NOMO-1 treated with dmso at 0.1 percent for 144 hours (cell line): ENCODE data around the gene COA1.
"Not testable (repeated sequence)": the region's sequence is repeated elsewhere in the genome, so short reads cannot be mapped to it uniquely, and the experiment has no call there.

ENCODE experiments used
- DNase-seq: peaks from one replicate; lab custom pipeline; 2025; ENCODE audit not compliant: unreplicated experiment; lab: John Stamatoyannopoulos, UW

Gene COA1

DNA sequence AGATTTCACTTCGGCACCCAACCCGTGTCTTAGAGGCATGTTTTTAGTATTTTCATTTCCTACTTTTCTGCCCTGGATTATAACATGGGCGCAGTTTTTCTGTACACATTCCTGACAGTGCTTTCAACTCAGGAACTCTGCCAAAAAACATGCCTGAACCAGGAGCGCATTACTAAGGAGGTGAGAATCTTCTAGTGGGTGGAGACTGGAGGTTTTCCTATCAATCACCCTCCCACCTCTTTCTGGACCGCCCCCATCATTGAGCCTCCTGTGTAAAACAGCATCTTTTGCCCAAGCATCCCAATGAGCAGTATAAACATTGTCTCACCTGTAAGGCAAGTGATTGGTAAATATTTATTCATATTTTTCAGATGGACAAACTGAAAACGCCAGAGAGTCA is 93.2 kb downstream of the COA1 start:
- no peak for DNase-seq

DNA sequence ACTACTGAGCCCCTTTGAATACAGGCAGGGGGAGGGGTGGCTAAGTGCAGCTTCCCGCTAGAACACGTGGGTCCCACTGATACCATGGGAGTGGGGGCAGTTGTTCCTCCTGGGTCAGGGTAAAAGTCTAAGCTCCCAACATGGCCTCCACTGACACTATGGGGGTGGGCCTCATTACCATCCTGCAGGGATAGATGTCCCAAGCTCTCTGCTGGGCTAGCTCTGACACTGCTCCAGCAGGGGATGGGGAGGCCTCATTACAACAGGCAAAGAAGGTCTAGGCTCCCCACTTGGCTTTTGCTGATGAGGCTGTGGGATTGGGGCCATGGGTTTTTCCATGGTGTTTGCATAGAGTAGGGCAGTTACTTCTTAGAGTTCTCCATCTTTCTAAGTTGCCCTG is 94.9 kb downstream of the COA1 start:
- DNase-seq = no peak

DNA sequence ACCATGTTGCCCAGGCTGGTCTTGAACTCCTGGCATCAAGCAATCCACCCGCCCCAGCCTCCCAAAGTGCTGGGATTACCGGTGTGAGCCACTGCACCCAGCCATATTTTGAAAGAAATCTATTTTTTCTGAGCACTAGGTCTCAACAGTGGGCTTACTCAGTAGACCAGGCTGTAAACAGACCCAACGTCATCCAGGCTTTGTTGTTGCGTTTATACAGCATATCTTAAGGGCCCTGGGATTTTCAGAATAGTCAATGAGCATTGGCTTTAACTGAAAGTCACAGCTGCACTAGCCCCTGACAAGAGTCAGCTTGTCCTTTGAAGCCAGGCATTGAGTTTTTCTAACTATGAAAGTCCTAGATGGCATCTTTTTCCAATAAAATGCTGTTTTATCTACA is 96.6 kb downstream of the COA1 start:
- DNase-seq = no peak

DNA sequence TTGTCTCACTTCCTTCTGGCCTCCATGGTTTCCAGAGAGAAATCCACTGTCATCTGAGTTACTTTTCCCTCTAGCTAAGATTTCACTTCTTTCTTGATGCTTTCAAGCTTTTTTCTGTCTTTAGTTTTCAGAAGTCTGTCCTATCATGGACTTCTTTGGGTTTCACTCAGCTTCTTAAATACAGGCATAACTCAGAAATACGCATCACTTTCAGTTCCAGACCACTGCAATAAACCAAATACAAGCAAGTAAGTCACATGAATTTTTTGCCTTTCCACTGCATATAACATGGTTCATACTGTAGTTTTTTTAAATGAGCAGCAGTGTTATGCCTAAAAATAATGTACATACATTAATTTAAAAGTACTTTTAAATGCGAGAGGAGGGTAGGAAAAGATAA is 97.8 kb downstream of the COA1 start:
- no peak for DNase-seq

DNA sequence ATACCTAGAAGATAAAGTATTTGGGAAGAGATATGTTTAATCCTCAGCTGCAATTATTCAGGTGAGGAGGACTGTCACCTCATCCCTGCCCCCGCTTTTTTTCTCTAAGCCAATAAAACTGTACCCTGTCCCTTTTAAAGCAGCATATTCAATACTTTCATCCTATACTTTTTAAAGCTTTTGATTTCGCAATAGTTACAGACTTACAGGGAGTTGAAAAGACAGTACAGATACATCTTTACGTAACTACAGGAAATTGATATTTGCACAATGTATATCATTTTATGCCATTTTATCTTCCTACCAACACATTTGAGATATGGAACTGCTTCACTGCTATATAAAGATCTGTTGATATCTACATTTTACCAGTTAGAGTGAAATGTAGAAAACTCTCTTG is 98.8 kb downstream of the COA1 start:
- no peak for DNase-seq

DNA sequence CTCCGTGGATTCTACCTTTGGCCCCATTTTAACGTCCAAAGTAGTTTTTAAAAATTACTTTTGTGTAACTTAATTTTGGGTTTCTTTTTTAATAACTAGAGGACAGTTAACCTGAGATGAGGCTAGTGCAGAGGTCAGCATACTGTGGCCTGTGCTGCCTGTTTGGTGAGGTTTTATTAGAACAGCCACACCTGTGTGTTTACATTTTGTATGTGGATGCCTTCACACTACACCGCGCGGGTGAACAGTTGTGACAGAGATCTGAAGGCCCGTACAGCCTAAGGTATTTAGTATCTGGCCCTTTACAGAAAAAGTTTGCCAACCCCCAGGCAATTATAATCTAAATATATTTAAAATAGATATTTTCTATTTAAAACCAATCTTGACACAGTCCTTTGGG is 99.5 kb downstream of the COA1 start:
- no peak for DNase-seq

DNA sequence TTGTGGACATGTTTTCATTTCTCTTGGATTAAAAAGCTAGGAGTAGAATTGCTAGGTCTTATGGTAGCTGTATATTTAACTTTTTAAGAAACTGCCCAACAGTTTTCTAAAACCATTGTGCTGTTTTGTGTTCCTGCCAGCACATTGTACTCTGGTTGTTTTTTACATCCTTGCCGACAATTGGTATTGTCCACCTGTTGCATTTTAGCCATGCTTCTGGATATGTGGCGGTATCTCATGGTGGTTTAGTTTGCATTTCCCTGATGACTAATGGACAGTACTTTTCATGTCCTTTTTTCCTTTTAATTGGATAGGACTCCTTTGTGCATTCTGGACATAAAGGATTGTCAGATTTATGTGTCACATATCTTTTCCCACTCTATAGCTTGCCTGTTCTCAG is 100.9 kb downstream of the COA1 start:
- DNase-seq = no peak

DNA sequence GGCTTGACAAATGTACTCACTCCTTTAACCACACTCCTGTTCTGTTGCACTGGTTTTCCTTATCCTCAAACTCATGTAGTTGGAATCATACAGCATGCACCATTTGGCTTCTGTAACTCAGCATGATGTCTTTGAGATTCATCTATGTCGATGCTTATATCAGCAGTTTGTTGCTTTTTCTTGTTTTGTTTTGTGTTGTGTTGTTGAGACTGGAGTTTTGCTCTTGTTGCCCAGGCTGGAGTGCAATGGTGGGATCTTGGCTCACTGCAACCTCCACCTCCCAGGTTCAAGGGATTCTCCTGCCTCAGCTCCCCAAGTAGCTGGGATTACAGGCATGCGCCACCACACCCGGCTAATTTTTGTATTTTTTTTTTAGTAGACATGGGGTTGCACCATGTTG is 101.5 kb downstream of the COA1 start:
- DNase-seq = not testable (repeated sequence)

DNA sequence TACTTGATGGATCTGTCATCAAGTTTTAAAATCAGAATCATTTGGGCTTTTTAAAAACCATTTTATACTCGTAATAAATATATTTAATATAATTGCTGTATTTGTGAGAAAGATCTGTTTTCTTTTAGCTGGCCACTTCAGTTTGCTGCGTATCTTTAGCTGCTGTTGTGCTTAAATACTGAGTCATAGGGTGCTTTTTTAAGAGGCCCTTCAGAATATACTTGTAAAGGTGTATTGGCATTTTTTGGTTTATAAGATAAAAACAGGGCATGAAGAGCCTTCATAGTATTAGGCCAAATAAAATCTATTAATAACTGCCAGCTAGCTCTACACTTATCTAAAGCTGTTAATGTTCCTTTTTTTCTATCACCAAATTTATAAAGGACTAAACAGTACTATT is 102.6 kb downstream of the COA1 start:
- no peak for DNase-seq

DNA sequence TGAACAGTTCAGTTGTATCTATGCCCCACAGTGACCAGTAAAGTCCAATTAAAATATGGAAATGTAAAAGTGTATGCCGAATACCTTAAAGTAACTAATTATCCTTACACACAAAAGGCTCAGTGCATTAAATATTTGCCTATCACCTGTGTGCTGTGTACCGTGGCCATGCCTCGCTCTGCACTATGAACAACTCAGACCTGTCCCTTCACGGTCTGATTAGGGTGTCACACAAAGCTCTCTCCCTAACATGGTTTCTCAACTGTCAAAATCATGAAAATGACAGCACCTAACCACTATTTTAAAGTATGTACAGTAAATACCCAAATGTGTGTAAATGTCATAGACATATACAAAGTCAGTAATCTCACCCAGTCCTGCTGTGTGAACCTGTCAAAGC is 103.3 kb downstream of the COA1 start:
- no peak for DNase-seq

DNA sequence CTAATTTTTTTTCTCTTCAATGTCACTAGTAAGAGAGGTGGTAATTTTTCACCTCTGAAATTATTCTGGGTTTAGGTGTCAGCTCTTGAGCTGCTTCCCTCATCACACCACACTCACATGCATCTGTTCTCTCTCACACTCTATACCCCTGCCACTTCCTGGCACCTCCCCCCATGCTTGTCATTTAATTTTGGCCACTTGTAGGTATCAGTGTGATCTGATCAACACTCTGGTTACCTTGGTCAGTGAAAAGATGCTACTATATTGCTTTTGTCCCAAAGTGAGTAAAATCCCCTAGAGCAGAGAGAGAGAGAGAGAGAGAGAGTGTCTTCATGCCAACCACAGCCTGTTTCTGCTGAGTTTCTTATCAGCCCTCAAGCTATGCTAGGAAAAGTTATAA is 103.9 kb downstream of the COA1 start:
- no peak for DNase-seq

DNA sequence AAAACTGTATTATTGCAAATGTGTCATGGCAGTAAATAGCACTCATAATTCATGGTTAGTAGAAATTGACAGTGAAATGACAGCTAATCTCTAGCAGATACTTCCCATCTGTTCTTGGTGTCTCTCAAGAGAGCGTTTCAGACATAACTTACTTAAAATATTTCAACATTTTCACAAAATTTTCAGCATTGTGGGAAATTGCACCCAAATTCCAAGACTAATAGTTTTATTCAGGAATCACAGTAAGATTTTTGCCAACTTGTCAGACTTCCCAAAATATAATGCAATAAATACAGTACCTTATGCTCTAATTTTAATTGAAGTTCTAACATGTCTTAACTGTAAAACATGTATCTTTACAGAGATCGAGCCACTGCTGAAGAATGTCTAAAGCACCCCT is 105.2 kb downstream of the COA1 start:
- DNase-seq = no peak

DNA sequence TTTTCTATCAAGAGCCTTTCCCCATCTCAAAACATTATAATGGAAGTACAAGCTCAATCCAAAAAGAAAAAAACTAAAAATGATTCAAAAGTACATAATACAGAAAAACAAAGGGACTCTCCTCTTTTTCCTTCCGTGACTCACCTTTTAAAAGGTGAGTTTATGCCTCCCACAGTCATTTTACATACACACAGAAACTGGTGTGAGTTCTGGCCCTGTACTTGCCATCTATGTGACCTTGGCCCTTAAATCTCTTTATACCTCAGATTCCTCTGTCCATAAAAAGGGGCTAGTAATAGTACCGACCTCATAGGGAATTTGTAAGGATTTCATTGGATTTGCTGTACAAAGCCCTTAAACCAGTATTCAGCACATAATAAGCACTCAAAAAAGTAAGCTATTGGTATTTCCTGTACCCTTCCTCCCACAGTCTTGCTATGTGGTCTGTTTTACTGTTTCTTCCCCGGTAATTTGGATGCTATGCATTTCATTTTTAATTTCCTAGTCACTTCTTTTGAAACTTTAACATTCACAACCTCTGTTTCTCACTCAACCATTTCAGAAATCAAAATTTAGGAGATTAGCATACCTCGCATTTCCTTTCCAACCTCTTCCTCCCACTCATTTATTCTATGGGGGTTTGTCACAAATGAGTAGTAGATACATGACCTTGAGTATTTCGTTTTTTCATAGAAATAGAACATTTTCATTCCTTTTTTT is 107.4 kb downstream of the COA1 start:
- no peak for DNase-seq

DNA sequence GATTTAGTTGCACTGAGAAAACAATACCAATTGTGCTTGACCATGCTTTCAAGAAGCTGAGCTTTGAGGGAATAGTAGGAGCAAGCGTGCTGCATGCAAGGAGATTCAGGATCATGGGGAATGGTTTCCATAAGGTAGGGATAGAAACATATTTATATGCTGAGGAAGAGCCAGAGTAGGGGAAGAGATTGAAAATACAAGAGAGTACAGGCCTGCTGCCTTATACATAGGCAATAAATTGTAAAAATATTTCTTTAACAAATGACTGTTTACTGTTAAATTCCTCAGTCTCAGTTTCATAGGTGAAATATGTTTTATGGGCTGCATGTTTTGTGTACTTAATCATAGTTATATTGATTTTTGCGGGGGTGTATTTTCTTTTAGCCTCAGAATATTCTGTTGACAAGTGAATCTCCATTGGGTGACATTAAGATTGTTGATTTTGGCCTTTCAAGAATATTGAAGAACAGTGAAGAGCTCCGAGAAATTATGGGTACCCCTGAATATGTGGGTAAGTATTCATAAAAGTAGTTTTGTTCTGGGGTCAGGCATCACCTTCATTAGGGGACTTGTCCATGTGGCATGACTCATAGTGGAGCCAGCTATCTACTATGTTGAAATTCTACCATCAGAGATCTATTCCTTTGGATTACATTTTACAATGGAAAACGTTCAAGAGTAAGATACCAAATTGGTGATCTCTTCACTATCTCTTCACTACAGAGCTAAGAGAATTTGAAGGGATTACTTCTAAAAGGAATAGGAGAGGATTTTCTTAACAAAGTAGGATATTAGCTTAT is 109.9 kb downstream of the COA1 start:
- no peak for DNase-seq

DNA sequence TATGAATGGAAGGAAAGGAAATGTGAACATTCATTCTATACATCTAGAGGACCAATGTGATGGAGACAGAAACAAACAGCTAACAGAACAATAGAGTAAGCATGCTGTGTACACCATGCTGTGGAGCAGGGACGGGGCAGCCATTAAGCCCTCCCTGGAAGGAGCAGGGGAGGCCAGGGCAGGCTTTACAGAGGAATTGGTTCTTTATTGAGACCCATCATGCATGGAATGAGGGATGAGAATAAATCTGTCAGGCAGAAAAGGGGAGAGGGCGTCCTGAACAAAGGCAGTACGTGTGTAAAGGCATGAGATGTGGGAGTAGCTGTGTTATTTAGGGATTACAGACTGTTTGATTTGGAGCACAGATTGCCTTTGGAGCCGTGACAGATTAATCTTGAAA is 111.2 kb downstream of the COA1 start:
- DNase-seq = no peak

DNA sequence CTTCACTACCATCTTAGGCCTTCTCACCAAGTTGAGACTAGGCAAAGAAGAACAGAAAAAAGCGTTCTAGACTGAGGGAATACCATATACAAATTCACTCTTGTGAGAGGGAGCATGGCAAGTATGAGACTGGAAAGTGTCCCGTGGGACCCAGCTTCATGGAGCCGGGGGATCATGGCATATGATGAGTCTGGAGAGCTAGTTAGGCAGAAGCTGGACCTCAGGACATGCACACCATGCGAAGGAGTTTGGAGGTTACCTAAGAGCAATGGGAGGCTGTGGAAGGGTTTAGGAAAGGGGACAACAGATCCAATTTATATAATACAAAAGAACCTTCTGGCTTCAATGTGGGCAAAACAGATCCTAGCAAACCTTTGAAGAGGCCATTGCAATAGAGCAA is 112.3 kb downstream of the COA1 start:
- DNase-seq = no peak

DNA sequence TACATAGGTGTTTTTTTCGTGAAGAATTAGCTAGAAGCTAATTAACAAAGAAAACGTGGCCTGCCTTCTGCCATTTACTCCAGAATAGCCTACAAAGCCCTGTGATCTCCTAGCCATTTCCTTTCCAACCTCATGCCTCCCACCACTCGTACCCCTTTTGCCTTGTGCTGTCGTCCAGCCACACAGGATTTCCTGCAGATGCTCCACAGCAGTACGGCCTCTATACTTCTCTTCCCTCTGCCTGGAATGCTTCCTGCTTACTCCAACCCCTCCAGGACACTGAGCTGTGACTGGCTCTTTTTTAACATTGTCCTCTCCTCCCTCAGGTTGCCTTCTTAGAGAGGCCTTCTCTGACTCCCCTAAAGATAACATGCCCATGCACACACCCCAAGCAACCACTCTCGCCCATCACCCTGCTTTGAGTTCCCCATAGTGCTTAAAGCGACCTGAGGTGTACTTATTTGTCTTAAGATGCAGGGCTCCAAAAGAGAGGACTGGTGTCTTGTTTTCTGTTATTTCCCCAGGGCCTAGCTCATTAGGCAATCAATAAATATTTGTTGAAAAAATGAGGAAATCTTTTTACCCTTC is 113.7 kb downstream of the COA1 start:
- DNase-seq = no peak

DNA sequence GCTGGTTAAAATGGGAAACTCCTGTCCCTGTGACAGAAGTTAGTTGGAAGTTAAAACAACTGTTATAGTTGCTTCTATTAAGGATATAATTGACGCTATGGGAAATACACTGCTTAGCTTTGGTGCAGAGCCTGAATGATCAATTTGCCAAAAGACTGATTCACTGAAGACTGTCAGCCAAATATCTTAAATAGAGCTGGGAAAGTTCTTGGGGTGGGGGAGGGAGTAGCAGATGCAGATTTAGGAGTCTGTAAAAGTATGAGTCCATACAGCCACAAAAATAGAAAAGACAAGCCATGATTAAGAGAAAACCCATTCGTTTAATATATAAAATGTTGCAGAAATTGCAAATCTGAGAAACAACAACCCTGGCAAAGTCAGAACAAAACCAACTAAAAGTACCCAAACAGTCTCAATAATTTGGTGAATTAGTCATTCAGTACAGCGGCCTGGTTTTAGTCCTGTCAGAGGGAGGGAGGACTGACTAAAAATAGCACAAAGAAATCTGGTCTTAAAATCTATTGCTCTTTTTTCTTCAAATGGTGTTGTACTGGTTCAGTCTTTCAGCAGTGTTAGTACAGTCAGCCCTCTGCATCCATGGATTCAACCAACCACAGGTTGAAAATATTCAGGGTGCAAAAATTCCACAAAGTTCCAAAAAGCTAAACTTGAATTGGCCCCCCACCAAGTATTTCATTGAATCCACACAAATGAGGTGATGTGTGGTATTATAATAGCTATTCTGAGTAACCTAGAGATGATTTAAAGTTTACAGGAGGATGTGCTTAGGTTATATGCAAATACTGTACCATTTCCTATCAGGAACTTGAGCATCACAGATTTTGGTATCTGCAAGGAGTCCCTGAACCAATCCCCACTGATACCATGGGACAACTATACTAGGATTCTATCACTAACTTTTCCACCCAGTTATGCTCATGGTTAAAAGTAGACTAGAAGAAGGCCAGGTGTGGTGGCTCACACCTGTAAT is 116.4 kb downstream of the COA1 start:
- no peak for DNase-seq

DNA sequence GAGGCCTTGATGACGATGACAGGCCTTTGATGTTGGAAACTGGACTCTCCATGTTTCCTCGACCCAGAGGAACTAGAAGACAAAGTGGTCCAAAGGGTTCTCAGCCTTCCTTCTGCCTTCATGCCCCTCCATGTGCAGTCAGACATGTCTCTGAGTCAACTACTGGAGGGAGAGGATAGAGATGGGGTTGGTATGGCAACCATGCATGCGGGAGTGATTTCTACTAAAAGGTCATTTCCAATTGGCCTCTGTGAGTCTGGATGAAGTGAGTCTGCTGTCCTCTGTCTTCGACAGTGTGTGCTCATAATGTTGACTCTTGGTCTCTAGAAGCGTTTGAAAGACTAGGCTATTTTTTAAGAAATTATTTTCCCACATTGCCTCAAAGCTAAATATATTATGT is 117.2 kb downstream of the COA1 start:
- no peak for DNase-seq

DNA sequence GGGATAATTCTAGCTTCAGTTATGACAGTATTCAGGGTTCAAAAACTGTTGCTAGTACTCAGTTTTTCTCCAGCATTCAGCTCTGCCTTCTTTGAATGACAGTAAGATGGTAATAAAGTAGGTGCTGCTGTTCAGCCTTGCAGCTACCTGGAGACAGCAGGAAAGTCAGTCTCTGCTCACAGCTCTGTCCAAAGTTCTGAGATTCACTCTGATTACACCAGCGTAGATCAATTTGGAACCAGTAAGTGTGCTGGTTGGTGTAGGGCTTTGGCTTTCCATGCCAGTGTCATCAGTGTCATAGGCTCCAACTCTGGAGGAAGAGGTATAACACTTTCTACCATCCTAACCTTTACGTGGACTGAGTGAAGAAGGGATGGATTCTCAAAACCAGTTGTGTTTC is 120.2 kb downstream of the COA1 start:
- no peak for DNase-seq

DNA sequence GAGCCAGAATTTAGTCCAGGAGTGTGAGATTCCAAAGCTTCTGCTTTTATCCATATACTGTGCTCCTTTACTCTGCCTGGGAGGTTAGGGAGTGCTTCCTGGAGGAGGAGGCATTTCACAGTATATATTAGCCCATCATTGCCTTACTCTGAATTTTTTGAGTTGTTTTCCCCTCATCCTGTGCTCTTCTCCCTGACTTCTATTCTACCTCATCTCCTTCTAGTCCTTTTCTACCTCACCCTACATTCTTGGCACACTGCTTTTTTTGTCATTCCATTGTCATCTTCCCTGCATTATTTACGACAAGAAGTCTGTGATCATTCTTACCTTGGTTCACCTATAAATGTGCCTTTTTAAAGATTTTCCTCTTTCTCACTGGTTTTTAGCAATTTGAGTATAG is 125.1 kb downstream of the COA1 start:
- DNase-seq = no peak
